ENCODE measurements around the gene NABP2.

The NABP2 gene

GRCh38 chr12:56229916-56230431 lies 5.8 kb downstream of the NABP2 start, which contains the start of gene SLC39A5:
Gene SLC39A5 (plus strand): TSS chr12:56230051. CDS start chr12:56231275, 1,224 bp downstream.
- Histone ChIP-seq H3K27me3 (ENCODE audit: control insufficient read depth in 1 of 2, insufficient read depth in 2 of 2, low read length in 2 of 2) (no peaks in the 10 kb centered on the region), H3K36me3 (ENCODE audit: control insufficient read depth in 2 of 2, insufficient read depth in 2 of 2, low read length in 2 of 2) (peaks cover 0 to 10% of the 10 kb centered on the region in 2 donors), H3K9me3 (ENCODE audit: control insufficient read depth in 2 of 2, low read length in 2 of 2) (no peaks in the 10 kb centered on the region), H3K4me1 (ENCODE audit: control insufficient read depth, insufficient read depth, low read length) (peaks cover 3% of the 10 kb centered on the region), H3K4me3 (ENCODE audit: low read length in 2 of 2) (no peak within 1 kb of the TSS), H3K9ac (ENCODE audit: low read length in 2 of 2) (no peak within 1 kb of the TSS), H3K27ac (ENCODE audit: low read length) (no peak within 1 kb of the TSS)

- Histone ChIP-seq H3K9ac (ENCODE audit: low read length in 2 of 2) (no peak overlapping the region), H3K27ac (ENCODE audit: low read length) (no peak overlapping the region)
Measured at GRCh38 chr12:56230432-56231183, 6.5 kb downstream of the NABP2 start.

GRCh38 chr12:56231184-56231582 lies 7.0 kb downstream of the NABP2 start:
- Histone ChIP-seq H3K4me1 (ENCODE audit: control insufficient read depth, insufficient read depth, low read length) (no peaks in the 10 kb centered on the region), H3K27ac (ENCODE audit: low read length) (no peak overlapping the region), H3K9me3 (ENCODE audit: control insufficient read depth in 2 of 2, low read length in 2 of 2) (no peaks in the 10 kb centered on the region), H3K36me3 (ENCODE audit: control insufficient read depth in 2 of 2, insufficient read depth in 2 of 2, low read length in 2 of 2) (peaks cover 0 to 4% of the 10 kb centered on the region in 2 donors), H3K4me3 (ENCODE audit: low read length in 2 of 2) (no peak overlapping the region), H3K27me3 (ENCODE audit: control insufficient read depth in 1 of 2, insufficient read depth in 2 of 2, low read length in 2 of 2) (no peaks in the 10 kb centered on the region), H3K9ac (ENCODE audit: low read length in 2 of 2) (no peak overlapping the region)

More at GRCh38 chr12:56230432-56231183, 6.5 kb downstream of the NABP2 start:
- H3K4me1 ChIP-seq (ENCODE audit: control insufficient read depth, insufficient read depth, low read length) = no peaks in the 10 kb centered on the region
- H3K4me3 ChIP-seq (ENCODE audit: low read length in 2 of 2) = no peak overlapping the region
- H3K27me3 ChIP-seq (ENCODE audit: control insufficient read depth in 1 of 2, insufficient read depth in 2 of 2, low read length in 2 of 2) = no peaks in the 10 kb centered on the region
- H3K9me3 ChIP-seq (ENCODE audit: control insufficient read depth in 2 of 2, low read length in 2 of 2) = no peaks in the 10 kb centered on the region
- peaks cover 0 to 7% of the 10 kb centered on the region in 2 donors for H3K36me3 ChIP-seq (ENCODE audit: control insufficient read depth in 2 of 2, insufficient read depth in 2 of 2, low read length in 2 of 2)

GRCh38 chr12:56234746-56235436 lies 10.7 kb downstream of the NABP2 start:
- peaks cover 6 to 10% of the 10 kb centered on the region in 2 donors for H3K36me3 ChIP-seq (ENCODE audit: control insufficient read depth in 2 of 2, insufficient read depth in 2 of 2, low read length in 2 of 2)
- H3K4me1 ChIP-seq (ENCODE audit: control insufficient read depth, insufficient read depth, low read length) = no peaks in the 10 kb centered on the region
- H3K9me3 ChIP-seq (ENCODE audit: control insufficient read depth in 2 of 2, low read length in 2 of 2) = no peaks in the 10 kb centered on the region

GRCh38 chr12:56236091-56236490 lies 11.9 kb downstream of the NABP2 start:
- Histone ChIP-seq H3K36me3 (ENCODE audit: control insufficient read depth in 2 of 2, insufficient read depth in 2 of 2, low read length in 2 of 2) (peaks cover 12 to 15% of the 10 kb centered on the region in 2 donors), H3K27me3 (ENCODE audit: control insufficient read depth in 1 of 2, insufficient read depth in 2 of 2, low read length in 2 of 2) (no peaks in the 10 kb centered on the region)

More at GRCh38 chr12:56234746-56235436, 10.7 kb downstream of the NABP2 start:
- Histone ChIP-seq H3K27ac (ENCODE audit: low read length) (no peak overlapping the region), H3K9ac (ENCODE audit: low read length in 2 of 2) (no peak overlapping the region), H3K27me3 (ENCODE audit: control insufficient read depth in 1 of 2, insufficient read depth in 2 of 2, low read length in 2 of 2) (no peaks in the 10 kb centered on the region), H3K4me3 (ENCODE audit: low read length in 2 of 2) (no peak overlapping the region)

GRCh38 chr12:56236985-56237384 lies 12.8 kb downstream of the NABP2 start:
- Histone ChIP-seq H3K36me3 (ENCODE audit: control insufficient read depth in 2 of 2, insufficient read depth in 2 of 2, low read length in 2 of 2) (peaks cover 21 to 24% of the 10 kb centered on the region in 2 donors), H3K9ac (ENCODE audit: low read length in 2 of 2) (no peak overlapping the region), H3K4me3 (ENCODE audit: low read length in 2 of 2) (no peak overlapping the region), H3K9me3 (ENCODE audit: control insufficient read depth in 2 of 2, low read length in 2 of 2) (no peaks in the 10 kb centered on the region), H3K4me1 (ENCODE audit: control insufficient read depth, insufficient read depth, low read length) (no peaks in the 10 kb centered on the region), H3K27me3 (ENCODE audit: control insufficient read depth in 1 of 2, insufficient read depth in 2 of 2, low read length in 2 of 2) (no peaks in the 10 kb centered on the region), H3K27ac (ENCODE audit: low read length) (no peak overlapping the region)

More at GRCh38 chr12:56236091-56236490, 11.9 kb downstream of the NABP2 start:
- Histone ChIP-seq H3K9ac (ENCODE audit: low read length in 2 of 2) (no peak overlapping the region), H3K27ac (ENCODE audit: low read length) (no peak overlapping the region), H3K9me3 (ENCODE audit: control insufficient read depth in 2 of 2, low read length in 2 of 2) (no peaks in the 10 kb centered on the region), H3K4me1 (ENCODE audit: control insufficient read depth, insufficient read depth, low read length) (no peaks in the 10 kb centered on the region), H3K4me3 (ENCODE audit: low read length in 2 of 2) (no peak overlapping the region)

- no peaks in the 10 kb centered on the region for H3K4me1 ChIP-seq (ENCODE audit: control insufficient read depth, insufficient read depth, low read length)
- H3K4me3 ChIP-seq (ENCODE audit: low read length in 2 of 2) = no peak overlapping the region
- H3K9me3 ChIP-seq (ENCODE audit: control insufficient read depth in 2 of 2, low read length in 2 of 2) = no peaks in the 10 kb centered on the region
- H3K27me3 ChIP-seq (ENCODE audit: control insufficient read depth in 1 of 2, insufficient read depth in 2 of 2, low read length in 2 of 2) = no peaks in the 10 kb centered on the region
- H3K9ac ChIP-seq (ENCODE audit: low read length in 2 of 2) = no peak overlapping the region
- no peak overlapping the region for H3K27ac ChIP-seq (ENCODE audit: low read length)
- H3K36me3 ChIP-seq (ENCODE audit: control insufficient read depth in 2 of 2, insufficient read depth in 2 of 2, low read length in 2 of 2) = peaks cover 22 to 27% of the 10 kb centered on the region in 2 donors
Measured at GRCh38 chr12:56237552-56237951, 13.4 kb downstream of the NABP2 start.

GRCh38 chr12:56241424-56242303 lies 17.5 kb downstream of the NABP2 start:
- peaks cover 53 to 57% of the 10 kb centered on the region in 2 donors for H3K36me3 ChIP-seq (ENCODE audit: control insufficient read depth in 2 of 2, insufficient read depth in 2 of 2, low read length in 2 of 2)
- no peak overlapping the region for H3K4me3 ChIP-seq (ENCODE audit: low read length in 2 of 2)
- H3K27ac ChIP-seq (ENCODE audit: low read length) = no peak overlapping the region
- H3K9ac ChIP-seq (ENCODE audit: low read length in 2 of 2) = no peak overlapping the region
- no peaks in the 10 kb centered on the region for H3K4me1 ChIP-seq (ENCODE audit: control insufficient read depth, insufficient read depth, low read length)
- no peaks in the 10 kb centered on the region for H3K9me3 ChIP-seq (ENCODE audit: control insufficient read depth in 2 of 2, low read length in 2 of 2)
- H3K27me3 ChIP-seq (ENCODE audit: control insufficient read depth in 1 of 2, insufficient read depth in 2 of 2, low read length in 2 of 2) = no peaks in the 10 kb centered on the region

- Histone ChIP-seq H3K36me3 (ENCODE audit: control insufficient read depth in 2 of 2, insufficient read depth in 2 of 2, low read length in 2 of 2) (peaks cover 64 to 67% of the 10 kb centered on the region in 2 donors), H3K4me1 (ENCODE audit: control insufficient read depth, insufficient read depth, low read length) (no peaks in the 10 kb centered on the region), H3K4me3 (ENCODE audit: low read length in 2 of 2) (no peak overlapping the region), H3K9ac (ENCODE audit: low read length in 2 of 2) (no peak overlapping the region), H3K27me3 (ENCODE audit: control insufficient read depth in 1 of 2, insufficient read depth in 2 of 2, low read length in 2 of 2) (no peaks in the 10 kb centered on the region), H3K27ac (ENCODE audit: low read length) (no peak overlapping the region), H3K9me3 (ENCODE audit: control insufficient read depth in 2 of 2, low read length in 2 of 2) (no peaks in the 10 kb centered on the region)
Measured at GRCh38 chr12:56242986-56243385, 18.8 kb downstream of the NABP2 start.

- Histone ChIP-seq H3K9me3 (ENCODE audit: control insufficient read depth in 2 of 2, low read length in 2 of 2) (no peaks in the 10 kb centered on the region), H3K4me1 (ENCODE audit: control insufficient read depth, insufficient read depth, low read length) (no peaks in the 10 kb centered on the region), H3K9ac (ENCODE audit: low read length in 2 of 2) (no peak overlapping the region), H3K4me3 (ENCODE audit: low read length in 2 of 2) (no peak overlapping the region), H3K27me3 (ENCODE audit: control insufficient read depth in 1 of 2, insufficient read depth in 2 of 2, low read length in 2 of 2) (no peaks in the 10 kb centered on the region), H3K27ac (ENCODE audit: low read length) (no peak overlapping the region), H3K36me3 (ENCODE audit: control insufficient read depth in 2 of 2, insufficient read depth in 2 of 2, low read length in 2 of 2) (peaks cover 71 to 72% of the 10 kb centered on the region in 2 donors)
Measured at GRCh38 chr12:56243731-56244181, 19.6 kb downstream of the NABP2 start.
